HG03521 (cell line): ENCODE results near the gene MAT2A.
"Not testable (repeated sequence)": the region's sequence is repeated elsewhere in the genome, so short reads cannot be mapped to it uniquely, and the experiment has no call there.

Experiments
- ATAC-seq: cut with Tn5 transposase; IDR thresholded peaks from one replicate; pipeline ENCODE4 v1.9.1; 2021; ENCODE audit warnings: mild to moderate bottlenecking, moderate library complexity; ENCODE audit not compliant: unreplicated experiment

The MAT2A gene

DNA sequence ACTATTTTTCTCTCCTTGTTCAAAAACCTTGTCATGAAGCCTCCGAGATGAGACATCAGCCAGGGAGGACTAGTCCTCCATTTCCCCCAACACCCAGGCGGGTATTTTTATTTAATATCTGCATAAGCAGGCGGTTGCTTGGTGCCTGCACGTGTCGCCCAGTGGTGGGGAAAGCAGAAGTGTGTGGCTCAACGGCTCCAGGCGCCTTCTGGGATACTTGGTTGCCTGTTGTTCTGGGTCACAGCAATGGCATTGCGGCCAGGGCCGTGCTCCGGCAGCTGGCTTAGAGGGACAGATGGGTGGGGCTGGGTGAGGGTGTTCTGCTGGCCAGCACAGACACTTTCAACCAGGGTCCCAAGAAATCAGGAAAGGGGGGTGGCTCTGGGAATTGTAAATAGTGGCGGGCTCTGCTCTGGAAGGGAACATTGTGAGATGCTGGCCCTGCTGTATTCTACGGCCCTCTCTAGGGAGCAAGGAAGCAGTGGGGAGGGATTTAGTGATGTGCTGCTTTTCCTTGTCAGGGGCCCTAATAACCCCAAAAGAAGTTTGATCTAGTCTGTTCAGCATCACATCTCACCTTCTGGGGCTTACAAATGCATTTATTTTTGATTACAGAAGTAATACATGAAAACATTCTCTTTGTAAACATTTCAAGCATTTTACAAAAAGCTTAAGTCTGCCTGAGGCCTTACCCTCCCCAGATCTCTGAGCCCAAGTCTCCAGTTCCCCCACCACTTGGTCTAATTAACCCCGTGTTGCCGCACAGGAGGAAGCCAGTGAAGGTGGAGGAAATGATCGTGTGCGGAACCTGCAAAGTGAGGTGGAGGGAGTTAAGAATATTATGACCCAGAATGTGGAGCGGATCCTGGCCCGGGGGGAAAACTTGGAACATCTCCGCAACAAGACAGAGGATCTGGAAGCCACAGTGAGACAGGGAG, 39.5 kb downstream of the MAT2A start:
- no peak for ATAC-seq

DNA sequence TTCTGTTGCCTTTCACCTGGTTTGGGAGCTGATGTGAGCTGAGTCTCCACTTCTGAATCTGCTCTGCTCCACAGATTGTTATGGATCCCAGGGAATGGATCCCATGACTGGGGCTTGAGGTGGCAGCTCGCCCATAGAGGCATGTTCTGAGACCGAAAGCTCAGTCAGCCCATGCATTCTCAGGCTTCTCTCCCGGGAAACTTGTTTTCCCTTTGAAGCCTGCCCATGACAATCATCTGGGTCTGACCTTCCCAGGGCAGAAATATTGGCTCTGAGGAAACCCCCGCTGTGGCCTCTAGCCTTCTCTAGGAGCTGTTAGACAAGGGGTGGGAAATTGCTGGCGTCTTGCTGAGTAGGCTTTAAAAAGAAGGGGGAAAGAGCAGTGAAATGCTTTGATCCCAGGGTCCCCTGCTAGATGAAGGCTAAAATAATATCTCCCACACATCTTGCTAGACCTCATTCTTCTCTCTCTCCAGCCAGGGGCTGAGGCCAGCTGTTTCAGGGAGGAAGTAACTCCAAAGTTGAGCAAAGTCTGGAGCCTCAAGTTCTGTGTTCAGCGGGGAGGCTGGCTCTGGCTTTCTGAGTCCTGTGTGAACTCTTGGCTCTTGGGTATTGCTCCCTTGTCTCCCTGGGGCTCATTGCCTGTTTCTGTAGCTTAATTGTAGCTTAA, 40.4 kb downstream of the MAT2A start:
- ATAC-seq: no peak

DNA sequence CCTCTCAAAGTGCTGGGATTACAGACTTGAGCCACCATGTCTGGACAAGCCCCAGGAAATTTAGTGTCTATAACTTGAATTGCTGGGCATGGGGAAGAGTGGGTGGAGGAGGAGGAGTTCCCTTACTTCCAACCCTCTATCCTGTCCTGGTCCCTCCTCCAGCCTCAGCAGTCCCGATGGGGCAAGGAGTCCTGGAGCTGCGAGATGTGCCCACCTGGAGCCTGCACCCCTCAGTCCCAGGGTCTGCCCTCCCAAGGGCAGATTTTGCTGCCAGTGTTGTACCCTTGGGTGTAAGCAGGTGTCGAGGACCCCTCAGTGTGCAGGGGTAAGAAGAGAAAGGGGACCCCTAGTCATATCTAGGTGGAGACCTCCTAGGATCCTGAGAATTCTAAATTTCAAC, 41.2 kb downstream of the MAT2A start:
- no peak for ATAC-seq

DNA sequence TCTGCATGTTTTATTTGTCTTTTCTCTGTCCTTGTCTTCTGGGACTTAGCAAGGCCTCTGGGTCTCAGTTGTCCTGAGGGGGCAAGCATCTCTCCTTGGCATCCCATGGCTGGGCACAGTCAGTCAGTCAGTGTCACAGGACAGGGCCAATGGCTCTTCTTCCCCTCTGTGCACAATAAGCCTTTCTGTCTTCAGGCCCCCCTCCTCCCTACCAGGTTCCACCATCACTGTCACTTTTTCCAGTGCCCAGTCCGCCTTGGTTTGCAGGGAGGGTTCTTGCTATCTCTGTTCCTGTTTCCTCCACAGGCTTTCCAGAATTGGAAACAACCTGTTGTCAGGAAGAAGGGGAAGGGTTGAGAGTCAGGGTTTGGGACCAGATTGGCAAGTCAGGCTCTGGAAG, 43.5 kb downstream of the MAT2A start:
- no peak for ATAC-seq

DNA sequence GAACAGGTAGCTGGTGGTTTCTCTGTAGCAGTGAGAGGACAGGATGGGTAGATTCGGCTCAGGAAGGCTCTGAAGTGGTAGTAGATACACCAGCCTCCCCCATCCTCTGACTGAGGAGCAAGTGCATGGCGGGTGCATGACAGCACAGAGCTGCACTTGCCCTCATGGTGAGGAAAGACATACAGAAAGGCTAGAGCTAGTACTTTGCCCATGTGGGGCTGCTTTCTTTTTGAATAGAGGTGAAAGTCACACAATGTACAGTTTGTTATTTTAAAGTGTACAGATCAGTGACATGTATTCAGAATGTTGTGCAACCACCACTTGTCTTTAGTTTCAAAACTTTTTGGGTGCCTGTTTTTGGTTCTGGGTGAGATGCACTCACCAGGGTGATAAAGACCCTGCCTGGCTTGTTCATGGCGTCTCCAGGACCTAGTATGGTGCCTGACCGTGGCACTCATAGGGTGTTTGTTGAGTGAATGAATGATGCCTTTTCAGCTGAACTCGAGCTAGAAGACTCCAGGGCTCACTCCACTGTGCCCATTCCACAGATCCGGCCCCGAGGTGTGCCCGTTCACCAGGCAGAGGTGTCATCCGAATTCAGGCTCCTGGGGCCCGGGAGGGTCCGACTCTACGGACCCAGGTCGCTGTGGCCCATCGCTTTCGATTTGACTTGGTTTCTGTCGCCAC, 44.8 kb downstream of the MAT2A start:
- ATAC-seq: no peak

DNA sequence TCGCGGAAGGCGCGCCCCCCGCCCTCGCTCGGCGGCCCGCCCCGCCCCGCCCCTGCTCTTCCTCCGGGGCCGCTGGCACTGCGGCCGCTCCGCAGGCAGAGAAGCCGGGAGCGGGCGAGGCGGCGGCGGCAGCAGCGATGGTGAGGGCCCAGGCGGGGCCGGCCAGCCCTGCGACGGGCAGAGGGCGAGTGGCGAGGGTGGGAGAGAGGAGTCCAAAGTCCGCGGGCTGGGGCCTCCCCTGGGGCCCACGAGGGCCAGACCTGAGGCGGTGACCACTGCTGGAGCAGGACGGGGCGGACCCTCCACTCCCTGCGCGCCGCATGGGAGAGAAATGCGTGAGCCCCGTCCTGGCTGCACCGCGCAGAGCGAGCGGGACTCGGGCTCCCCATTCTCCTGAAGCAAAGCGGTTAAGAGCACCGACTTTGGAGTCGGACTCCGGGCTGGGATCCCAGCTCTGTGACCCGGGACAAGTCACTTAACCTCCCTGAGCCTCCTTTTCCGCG, 45.4 kb downstream of the MAT2A start, which contains the start of gene VAMP5:
VAMP5 (plus strand) TSS at position 78 of the 503 bp plus-strand sequence; CDS start at position 138, 60 bp downstream.
- ATAC-seq: no peak

DNA sequence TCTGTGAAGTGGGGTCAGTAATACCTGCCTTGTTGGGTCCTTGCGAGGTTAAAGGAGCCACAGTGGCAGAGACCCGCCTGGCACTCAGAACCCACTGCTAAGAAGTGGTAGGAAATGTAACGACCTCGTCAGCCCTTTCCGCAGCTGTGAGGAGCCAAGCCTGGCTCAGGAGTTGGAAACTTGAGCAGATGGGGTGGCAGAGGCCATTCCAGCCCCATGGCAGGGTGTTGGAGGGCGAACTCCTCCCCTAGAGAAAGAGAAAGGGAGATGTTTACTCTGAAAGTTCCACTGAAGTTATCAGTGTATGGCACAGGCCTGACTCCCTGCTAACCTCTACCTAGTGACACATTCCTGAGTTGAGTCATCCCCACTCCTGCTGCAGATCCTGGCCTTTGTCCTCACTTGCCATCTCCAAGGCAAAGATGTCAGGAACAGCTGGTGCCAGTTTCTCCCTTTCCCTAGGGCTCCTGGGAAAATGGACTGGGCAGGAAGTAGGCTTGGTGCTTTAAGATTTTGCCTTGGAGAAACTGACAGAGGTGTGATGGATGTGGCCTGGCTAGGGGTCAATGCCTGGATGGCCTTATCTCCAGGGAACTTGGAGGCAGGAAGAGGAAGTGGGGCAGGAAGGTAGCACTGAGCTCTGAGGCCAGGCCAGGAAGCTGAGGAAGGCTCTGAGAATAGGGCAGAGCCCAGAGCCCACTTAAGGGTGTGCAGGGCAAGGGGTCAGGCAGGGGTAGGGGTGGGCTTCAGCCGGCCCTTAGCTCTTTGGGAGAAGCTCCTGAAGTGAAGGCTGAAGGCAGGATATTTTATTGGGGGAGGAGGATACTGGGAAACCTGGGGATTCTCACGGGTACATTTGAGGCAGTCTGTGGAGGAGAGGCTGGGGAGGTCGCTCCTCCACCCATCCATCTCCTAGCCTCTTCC, 46.2 kb downstream of the MAT2A start:
- ATAC-seq: no peak

DNA sequence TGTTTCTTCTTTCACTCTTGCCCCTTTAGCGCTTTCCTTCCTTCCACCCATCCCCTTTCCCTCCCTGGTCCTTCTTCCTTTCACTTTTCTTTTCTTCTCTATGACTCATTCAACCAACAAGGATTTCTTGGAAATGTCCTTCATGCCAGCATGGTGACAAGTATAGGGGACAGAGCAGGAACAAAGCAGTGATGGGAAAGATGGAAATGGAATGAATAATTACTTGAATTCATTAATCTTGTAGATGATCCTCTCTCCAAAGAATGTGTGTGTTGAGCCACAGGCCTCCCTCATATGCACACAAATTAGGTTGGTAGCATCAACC, 46.8 kb downstream of the MAT2A start:
- no peak for ATAC-seq

DNA sequence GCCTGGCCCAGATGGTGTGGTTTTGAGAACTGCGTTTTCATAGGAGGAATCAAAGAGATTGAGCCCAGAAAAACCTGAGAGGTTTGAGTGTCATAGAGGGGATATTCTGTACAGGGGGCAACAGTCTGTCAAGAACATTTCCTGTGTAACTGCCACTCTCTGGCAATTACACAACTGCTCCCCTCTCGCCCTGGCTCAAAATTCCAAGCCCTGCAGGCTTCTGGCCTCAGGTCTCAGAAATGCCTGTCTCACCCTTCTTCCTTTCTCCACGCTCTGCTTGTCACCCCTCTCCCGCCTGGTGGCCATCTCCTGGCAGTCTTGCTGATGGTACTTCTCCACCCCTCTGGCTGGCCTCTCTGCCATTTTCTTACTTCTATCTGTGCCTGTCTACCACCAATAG, 49.3 kb downstream of the MAT2A start:
- ATAC-seq: no peak

DNA sequence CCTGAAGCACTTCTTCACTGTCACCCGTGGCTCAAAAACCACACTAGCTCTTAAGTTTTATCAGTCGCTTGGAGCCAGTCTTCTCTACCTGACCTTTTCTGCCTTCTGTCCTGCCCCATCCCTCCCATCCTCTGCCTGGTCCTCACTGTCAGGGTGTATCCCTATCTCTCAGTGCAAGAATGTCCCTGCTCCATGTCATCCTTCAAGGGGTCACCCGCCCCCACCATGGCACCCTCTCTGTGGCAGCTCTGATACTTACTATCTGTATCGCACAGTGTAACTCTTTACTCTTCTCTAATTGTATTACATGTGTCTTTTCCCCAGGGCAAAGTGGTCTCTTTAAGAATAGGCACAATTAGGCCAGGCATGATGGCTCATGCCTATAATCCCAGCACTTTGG, 49.7 kb downstream of the MAT2A start:
- no peak for ATAC-seq

DNA sequence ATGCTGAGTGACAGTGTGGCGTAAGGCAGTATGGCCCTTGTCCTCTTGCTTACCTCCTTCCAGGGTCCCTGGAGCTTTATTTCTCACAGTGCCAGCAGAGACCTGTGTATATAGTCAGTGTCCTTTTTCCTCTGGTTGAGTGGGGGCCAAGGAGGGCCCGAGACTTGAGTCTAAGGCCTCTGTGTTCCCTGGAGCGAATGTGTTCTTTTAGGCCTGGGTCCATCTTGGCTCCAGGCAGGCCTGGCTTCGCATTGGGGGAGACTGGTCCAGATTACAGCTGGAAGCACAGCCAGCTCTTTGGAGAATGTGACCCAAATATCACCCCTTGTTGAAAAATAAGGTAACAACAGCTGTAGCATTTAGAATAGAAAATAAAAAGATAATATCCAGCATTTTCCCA, 50.2 kb downstream of the MAT2A start:
- ATAC-seq: no peak

DNA sequence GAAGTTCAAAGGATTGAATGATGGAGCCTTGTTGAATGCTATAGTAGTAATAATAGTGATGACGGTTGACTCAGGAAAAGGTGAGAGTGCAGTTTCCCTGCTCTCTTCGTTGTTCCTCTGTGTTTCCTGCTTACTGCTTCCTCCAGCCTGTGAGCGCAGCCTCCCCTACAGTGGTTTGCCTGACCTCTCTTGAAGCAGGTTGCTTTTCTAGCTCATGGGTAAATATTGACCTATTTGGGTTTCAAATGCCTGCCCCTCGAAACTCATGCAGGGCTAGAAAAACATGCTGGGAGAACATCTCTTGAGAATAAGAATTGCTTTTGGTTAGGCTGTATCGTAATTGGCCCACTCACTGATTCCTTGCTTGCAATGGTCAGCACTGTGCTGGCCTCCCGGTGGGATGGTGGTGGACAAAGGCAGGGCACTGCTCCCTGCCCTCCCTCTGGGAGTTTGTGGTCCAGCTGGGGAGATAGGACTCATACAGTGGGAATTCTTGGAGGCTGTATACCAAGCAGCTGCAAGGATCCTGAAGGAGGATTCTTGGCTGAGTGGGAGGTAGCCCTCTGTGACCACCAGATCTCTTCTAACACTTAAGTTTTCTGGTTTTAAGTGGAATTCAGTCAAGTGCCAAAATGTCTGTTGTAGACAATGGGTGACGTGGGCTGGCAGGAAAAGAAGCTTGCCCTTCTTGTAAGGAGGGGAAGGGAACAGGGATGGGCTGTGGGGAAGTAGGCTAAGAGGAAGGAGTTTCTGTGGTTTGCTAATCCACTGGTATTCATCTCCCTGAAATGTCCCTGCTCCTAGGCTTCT, 51.2 kb downstream of the MAT2A start:
- no peak for ATAC-seq

DNA sequence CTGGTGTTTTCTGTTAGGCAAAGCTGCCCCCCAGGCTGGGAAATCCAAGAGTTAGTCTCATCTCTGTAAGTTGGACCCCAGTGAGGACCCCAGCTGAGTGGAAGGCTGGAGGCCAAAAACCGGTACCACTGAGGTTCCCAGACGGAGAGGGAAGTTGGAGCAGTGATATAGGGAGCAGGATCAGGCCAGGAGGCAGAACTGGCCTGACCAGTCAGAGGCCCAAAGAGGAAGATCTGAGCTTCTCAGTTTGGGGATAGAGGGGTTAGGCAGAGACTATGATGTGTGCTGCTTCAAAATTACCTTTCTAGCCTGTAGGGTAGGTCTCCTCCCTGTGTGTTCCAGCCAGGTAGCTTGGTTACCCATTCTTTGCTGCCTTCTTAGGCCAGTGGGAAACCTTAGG, 52.0 kb downstream of the MAT2A start:
- no peak for ATAC-seq

DNA sequence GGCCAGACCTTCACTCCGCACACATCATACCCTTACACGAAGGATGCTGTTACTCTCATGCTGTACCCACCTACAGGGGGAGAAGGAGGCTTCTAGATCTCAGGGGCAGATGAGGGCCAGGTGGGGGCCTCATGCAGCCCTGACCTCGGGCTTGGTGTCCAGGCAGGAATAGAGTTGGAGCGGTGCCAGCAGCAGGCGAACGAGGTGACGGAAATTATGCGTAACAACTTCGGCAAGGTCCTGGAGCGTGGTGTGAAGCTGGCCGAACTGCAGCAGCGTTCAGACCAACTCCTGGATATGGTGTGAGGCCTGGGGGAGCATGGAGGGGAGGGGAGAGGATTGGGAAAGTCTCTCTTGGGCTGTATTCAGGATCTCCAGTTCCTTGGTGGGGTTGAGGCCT, 52.6 kb downstream of the MAT2A start:
- ATAC-seq: no peak

DNA sequence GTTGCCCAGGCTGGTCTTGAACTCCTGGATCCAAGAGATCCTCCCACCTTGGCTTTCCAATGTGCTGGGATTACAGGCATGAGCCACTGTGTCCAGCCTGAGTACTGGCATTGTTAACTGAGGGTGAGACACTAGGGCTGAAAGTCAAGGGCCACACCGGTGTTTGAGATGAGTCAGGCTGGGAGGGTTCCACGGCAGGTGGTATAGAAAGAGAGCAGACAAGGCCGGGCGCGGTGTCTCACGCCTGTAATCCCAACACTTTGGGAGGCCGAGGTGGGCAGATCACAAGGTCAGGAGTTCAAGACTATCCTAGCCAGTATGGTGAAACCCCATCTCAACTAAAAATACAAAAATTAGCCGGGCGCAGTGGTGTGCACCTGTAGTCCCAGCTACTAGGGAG, 53.3 kb downstream of the MAT2A start:
- ATAC-seq: not testable (repeated sequence)

DNA sequence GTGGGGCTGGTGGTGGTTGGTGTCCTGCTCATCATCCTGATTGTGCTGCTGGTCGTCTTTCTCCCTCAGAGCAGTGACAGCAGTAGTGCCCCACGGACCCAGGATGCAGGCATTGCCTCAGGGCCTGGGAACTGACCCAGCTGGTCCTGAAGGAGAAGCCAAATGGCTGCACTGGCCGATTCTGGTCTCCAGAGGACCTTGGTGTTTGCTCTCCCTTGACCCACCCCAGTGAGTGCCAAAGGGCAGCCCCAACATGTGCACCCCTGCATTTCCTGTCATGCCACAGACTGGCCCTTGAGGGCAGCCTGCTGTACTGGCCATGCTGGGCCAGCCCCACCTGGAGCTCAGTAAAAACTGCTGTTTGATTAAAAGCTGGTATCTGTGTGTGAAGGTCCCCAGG, 54.1 kb downstream of the MAT2A start:
- no peak for ATAC-seq
